Lower leg skin (tissue), 3 donors: Measurements from ENCODE around the gene ZNF561.

ENCODE experiments used
- CTCF ChIP-seq, 3 donors: fragments of 450-650 bp; IDR thresholded peaks; one replicate each; pipeline ENCODE4 v1.5.1; 2016; ENCODE audit warnings: antibody characterized with exemption in 3 of 3, mild to moderate bottlenecking in 3 of 3, moderate library complexity in 2 of 3
- POLR2A ChIP-seq, 2 donors: fragments of 450-650 bp; IDR thresholded peaks; one replicate each; pipeline ENCODE4 v1.6.1; 2016 to 2017; ENCODE audit warnings: antibody characterized with exemption in 2 of 2, mild to moderate bottlenecking in 1 of 2, moderate library complexity in 1 of 2

- TF ChIP-seq CTCF (IDR thresholded peaks at IDR 0.05) (no peak), POLR2A (IDR thresholded peaks at IDR 0.05) (no peak)
Observed at GRCh38 chr19:9650345-9650744, 29.3 kb upstream of the ZNF561 start.
